Subcutaneous abdominal adipose tissue (tissue), 5 donors: Measurements from ENCODE around the gene RHBDD2.
"Not testable (repeated sequence)": the region's sequence is repeated elsewhere in the genome, so short reads cannot be mapped to it uniquely, and the experiment has no call there.

Experiments
- H3K27ac ChIP-seq: one replicate; pipeline ENCODE4 v1.7.0; 2013; ENCODE audit warnings: low read depth, mild to moderate bottlenecking, inconsistent platforms, low read length, moderate library complexity
- H3K27me3 ChIP-seq, 5 donors: one replicate each; pipeline ENCODE4 v1.7.0; 2013; ENCODE audit warnings: low read length in 5 of 5, inconsistent platforms in 1 of 5; ENCODE audit not compliant: control insufficient read depth in 5 of 5, insufficient read depth in 4 of 5
- H3K36me3 ChIP-seq, 5 donors: one replicate each; pipeline ENCODE4 v1.7.0; 2013; ENCODE audit warnings: low read length in 5 of 5; ENCODE audit not compliant: control insufficient read depth in 5 of 5, insufficient read depth in 5 of 5
- H3K4me1 ChIP-seq, 5 donors: one replicate each; pipeline ENCODE4 v1.7.0; 2013; ENCODE audit warnings: low read length in 5 of 5, mild to moderate bottlenecking in 3 of 5, moderate library complexity in 1 of 5; ENCODE audit not compliant: control insufficient read depth in 5 of 5, insufficient read depth in 5 of 5
- H3K4me3 ChIP-seq, 5 donors: one replicate each; pipeline ENCODE4 v1.7.0; 2013; ENCODE audit warnings: low read length in 5 of 5, low read depth in 1 of 5
- H3K9ac ChIP-seq, 5 donors: one replicate each; pipeline ENCODE4 v1.7.0; 2013; ENCODE audit warnings: low read length in 5 of 5, mild to moderate bottlenecking in 4 of 5, moderate library complexity in 3 of 5
- H3K9me3 ChIP-seq, 5 donors: one replicate each; pipeline ENCODE4 v1.7.0; 2013; ENCODE audit warnings: low read length in 5 of 5; ENCODE audit not compliant: control insufficient read depth in 5 of 5
- donor health status: healthy.
- donor health status: healthy.
- donor health status: healthy.
- donor health status: healthy.
- donor health status: healthy.

RHBDD2 gene

DNA sequence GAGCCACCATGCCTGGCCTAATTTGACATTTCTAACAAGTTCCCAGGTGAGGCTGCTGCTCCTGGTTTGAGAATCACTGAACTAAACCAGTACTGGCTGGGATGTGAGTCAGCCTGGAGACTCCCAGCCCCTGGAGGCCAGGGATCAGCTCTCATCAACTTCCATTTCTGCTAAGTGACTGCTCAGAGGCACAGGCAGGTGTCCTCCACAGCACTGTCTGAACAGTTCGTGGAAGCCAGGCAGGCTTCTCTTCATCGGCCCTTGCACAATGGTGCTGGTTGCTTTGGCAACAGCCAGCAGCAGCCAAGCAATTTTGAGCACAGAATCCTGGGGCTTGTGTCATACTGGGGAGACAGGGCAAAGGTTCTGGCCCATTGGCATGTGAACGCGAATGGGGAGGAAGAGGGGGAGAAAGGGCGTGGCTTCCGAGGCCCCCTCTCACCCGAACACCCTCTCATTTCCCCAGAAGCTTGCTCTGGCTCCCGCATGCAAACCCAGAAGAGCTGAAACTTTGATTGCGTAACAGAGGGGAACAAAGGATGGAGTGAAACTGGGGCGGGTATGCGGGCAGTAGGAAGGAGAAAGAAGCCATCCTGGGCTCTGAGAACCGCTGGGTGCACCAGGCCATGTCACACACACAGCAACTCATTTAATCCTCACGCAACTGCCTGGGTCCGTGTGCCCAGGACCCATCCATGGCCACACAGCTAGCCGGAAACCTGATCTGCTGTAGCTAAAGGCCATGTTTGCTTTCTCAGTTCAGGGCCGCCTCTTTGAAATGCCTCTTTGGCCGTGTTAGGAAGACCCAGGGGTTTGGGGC, 27.2 kb downstream of the RHBDD2 start:
- no peaks in the 10 kb centered on the region for H3K36me3 ChIP-seq
- peak overlapping the region in 3 of 5 donors; percentile 6 to 80 (median 43) for H3K9ac ChIP-seq
- no peaks in the 10 kb centered on the region for H3K9me3 ChIP-seq
- no peaks in the 10 kb centered on the region for H3K27me3 ChIP-seq
- H3K4me1 ChIP-seq, result peaks cover 0 to 29% (median 18%) of the 10 kb centered on the region in 5 donors
- peak overlapping the region; percentile 89 for H3K27ac ChIP-seq
- peak overlapping the region in 1 of 5 donors; percentile 3 for H3K4me3 ChIP-seq

DNA sequence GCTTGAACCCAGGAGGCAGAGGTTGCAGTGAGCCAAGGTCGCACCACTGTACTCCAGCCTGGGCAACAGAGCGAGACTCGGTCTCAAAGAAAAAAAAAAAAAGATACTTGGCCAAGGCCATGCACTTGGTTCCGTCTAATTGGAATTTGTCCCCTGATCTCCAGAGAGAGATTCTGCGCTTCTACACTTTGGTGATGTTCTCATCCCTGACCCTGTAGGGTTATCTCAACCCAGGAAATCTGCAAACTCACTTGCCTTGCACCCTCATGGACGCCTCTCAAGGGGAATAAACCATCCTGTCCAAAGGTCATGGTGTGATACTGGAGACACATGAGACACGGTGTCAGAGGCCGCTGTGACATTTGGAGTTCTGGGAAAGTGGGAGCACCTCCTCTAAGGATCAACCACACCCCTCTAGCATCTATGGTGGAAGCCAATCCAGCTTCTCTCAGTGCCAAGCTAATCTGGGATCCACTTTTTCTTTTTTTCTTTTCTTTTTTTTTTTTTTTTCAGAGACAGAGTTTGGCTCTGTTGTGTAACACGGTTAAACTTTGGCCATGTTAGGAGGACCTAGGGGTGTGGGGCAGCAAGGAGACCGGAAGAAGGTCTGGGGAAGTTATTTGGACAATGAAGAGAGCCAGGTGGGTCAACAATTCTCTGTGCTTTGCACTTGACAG, 28.3 kb downstream of the RHBDD2 start:
- H3K4me1 ChIP-seq, result peaks cover 0 to 29% (median 18%) of the 10 kb centered on the region in 5 donors
- H3K4me3 ChIP-seq, result no peak overlapping the region
- H3K9me3 ChIP-seq, result no peaks in the 10 kb centered on the region
- H3K27ac ChIP-seq, result peak overlapping the region; percentile 89
- peak overlapping the region in 2 of 5 donors; percentile 19 to 80 for H3K9ac ChIP-seq
- no peaks in the 10 kb centered on the region for H3K36me3 ChIP-seq
- H3K27me3 ChIP-seq, result no peaks in the 10 kb centered on the region

DNA sequence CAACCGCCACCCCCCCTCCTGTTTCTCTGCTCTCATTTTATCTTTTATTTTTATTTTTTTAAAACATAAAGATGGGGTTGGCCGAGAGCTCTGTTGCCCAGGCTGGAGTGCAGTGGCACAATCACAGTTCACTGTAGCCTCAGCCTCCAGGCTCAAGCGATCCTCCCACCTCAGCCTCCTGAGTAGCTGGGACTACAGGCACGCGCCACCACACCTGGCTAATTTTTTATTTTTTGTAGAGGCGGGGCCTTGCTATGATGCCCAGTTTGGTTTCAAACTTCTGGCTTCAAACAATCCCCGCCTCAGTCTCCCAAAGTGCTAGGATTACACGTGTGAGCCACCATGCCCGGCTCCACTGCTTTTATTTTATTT, 28.8 kb downstream of the RHBDD2 start:
- peaks cover 0 to 32% (median 18%) of the 10 kb centered on the region in 5 donors for H3K4me1 ChIP-seq

DNA sequence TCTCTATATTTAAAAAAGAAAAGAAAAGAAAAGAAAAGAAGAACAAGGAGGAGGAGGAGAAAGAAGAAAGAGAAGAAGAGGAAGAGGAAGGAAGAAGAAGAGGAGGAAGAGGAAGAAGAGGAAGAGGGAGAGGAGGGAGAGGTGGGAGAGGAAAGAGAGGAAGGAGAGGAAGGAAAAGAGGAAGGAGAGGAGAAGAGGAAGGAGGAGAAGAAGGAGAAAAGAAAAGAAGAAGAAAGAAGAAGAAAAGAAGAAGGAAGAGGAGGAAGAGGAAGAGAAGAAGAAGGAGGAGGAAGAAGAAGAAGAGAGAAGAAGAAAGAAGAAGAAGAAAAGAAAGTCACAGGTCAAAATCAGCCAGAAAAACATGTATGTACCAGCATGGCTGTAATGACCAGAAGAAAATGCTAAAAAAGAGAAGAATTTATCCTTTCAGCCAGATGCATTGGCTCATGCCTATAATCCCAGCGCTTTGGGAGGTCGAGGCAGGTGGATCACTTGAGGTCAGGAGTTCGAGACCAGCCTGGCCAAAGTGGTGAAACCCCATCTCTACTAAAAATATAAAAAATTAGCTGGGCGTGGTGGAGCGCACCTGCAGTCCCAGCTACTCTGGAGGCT, 30.8 kb downstream of the RHBDD2 start:
- H3K9ac ChIP-seq, result no peak overlapping the region
- no peaks in the 10 kb centered on the region for H3K9me3 ChIP-seq
- no peaks in the 10 kb centered on the region for H3K27me3 ChIP-seq
- H3K4me3 ChIP-seq, result no peak overlapping the region
- no peaks in the 10 kb centered on the region for H3K36me3 ChIP-seq
- H3K4me1 ChIP-seq, result peaks cover 0 to 39% (median 28%) of the 10 kb centered on the region in 5 donors
- H3K27ac ChIP-seq, result no peak overlapping the region

More for the DNA sequence above, 28.8 kb downstream of the RHBDD2 start:
- H3K4me3 ChIP-seq, H3K27me3 ChIP-seq, H3K9me3 ChIP-seq, H3K36me3 ChIP-seq: not testable (repeated sequence)
- peak overlapping the region; percentile 89 for H3K27ac ChIP-seq
- H3K9ac ChIP-seq, result peak overlapping the region in 1 of 5 donors; percentile 73

DNA sequence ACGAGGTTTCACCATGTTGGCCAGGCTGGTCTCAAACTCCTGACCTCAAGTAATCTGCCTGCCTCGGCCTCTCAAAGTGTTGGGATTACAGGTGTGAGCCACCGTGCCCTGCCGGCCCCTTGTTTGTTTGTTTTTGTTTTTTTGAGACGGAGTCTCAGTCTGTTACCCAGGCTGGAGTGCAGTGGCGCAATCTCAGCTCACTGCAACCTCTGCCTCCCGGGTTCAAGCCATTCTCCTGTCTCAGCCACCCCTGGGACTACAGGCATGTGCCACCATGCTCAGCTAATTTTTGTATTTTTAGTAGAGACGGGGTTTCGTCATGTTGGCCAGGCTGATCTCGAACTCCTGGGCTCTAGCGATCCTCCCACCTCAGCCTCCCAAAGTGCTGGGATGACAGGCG, 32.4 kb downstream of the RHBDD2 start:
- not testable (repeated sequence) for H3K27ac ChIP-seq, H3K4me3 ChIP-seq, H3K36me3 ChIP-seq, H3K27me3 ChIP-seq, H3K9me3 ChIP-seq, H3K9ac ChIP-seq
- H3K4me1 ChIP-seq, result peaks cover under 1 to 38% (median 37%) of the 10 kb centered on the region in 5 donors

DNA sequence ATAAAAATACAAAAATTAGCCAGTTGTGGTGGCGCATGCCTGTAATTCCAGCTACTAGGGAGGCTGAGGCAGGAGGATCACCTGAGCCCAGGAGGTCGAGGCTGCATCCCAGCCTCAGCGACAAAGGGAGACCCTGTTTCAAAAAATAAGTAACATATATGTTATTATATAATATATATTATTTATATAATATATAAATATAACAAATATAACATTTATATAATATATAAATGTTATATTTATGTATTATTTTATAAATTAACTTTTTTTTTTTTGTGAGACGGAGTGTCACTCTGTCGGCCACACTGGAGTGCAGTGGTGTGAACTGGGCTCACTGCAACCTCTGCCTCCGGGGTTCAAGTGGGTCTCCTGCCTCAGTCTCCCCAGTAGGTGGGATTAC, 34.6 kb downstream of the RHBDD2 start:
- Histone ChIP-seq H3K27ac (no peak overlapping the region), H3K9ac (no peak overlapping the region), H3K9me3 (no peaks in the 10 kb centered on the region), H3K4me3 (no peak overlapping the region), H3K4me1 (peaks cover 1 to 42% (median 38%) of the 10 kb centered on the region in 5 donors), H3K36me3 (peaks cover 0 to 3% (median 0%) of the 10 kb centered on the region in 5 donors), H3K27me3 (no peaks in the 10 kb centered on the region)

DNA sequence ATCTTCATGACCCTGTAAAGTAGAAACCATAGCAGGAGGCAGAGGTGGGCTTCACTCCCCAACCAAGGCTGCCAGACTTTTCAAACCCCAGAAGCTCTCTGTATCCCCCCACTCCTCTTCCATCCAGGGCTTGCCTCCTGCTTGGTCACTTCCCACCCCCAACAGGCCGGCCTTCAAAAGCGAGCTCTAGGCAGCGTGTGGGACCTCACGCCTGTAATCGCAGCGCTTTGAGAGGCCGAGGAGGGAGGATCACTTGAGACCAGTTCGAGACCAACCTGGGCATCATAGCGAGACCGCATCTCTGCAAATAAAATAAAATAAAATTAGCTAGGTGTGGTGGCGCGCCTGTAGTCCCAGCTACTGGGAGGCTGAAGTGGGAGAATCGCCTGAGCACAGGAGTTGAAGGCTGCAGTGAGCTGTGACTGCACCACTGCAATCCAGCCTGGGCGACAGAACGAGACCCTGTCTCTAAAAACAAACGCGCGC, 35.4 kb downstream of the RHBDD2 start:
- H3K27me3 ChIP-seq, result no peaks in the 10 kb centered on the region
- H3K4me3 ChIP-seq, result peak overlapping the region; percentile 82 to 97 (median 86)
- H3K9ac ChIP-seq, result peak overlapping the region; percentile 66 to 98 (median 91)
- no peaks in the 10 kb centered on the region for H3K9me3 ChIP-seq
- peaks cover 1 to 50% (median 45%) of the 10 kb centered on the region in 5 donors for H3K4me1 ChIP-seq
- peak overlapping the region; percentile 89 for H3K27ac ChIP-seq
- peaks cover 0 to 4% (median 0%) of the 10 kb centered on the region in 5 donors for H3K36me3 ChIP-seq

DNA sequence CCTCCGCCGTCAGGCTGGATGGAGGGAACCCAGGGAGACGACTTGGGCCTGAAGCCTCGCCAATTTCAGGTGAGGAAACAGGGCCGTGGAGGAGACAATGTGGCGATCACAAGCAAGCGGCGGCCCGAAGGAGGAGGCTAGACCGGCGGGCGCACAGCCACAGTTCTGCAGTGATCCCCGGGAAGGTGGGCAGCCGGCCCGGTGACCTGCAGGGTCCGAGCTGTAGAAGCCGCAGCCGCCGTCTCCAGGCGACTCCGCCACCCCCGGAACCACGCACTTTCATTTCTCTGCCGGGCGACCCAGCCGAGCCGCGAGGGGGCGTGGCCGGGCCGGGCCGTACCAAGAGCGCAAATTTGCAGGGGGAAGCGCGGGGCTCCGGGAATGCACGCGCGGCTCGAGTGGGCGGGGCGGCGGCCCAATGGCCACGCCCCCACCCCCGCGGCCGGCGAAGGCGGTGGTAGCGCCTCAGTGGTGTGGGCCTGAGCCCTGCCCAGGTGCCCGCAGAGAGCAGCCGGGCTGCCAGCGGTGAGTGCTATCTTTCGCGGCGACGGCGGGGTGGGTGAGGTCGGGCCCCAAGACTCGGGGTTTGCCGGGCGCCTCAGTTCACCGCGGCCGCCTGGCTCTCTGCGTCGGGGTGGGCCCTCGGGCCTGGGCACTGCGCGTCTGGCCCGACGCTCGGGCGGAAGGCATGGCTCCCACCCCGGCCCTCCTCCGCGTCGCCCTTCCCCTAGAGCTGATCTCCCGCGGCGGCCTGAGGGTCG, 36.0 kb downstream of the RHBDD2 start, which contains the start of gene POR:
Gene POR, plus strand, starts transcription at position 501 of the 761 bp plus-strand sequence. CDS start 38,847 bp downstream, outside the sequence.
- peaks cover 0 to 4% (median 0%) of the 10 kb centered on the region in 5 donors for H3K36me3 ChIP-seq
- H3K4me3 ChIP-seq, result peak within 1 kb of the TSS; percentile 82 to 98 (median 91)
- H3K9ac ChIP-seq, result peak within 1 kb of the TSS; percentile 66 to 98 (median 97)
- no peaks in the 10 kb centered on the region for H3K9me3 ChIP-seq
- H3K27me3 ChIP-seq, result no peaks in the 10 kb centered on the region
- peak within 1 kb of the TSS; percentile 89 for H3K27ac ChIP-seq
- H3K4me1 ChIP-seq, result peaks cover 1 to 56% (median 52%) of the 10 kb centered on the region in 5 donors

DNA sequence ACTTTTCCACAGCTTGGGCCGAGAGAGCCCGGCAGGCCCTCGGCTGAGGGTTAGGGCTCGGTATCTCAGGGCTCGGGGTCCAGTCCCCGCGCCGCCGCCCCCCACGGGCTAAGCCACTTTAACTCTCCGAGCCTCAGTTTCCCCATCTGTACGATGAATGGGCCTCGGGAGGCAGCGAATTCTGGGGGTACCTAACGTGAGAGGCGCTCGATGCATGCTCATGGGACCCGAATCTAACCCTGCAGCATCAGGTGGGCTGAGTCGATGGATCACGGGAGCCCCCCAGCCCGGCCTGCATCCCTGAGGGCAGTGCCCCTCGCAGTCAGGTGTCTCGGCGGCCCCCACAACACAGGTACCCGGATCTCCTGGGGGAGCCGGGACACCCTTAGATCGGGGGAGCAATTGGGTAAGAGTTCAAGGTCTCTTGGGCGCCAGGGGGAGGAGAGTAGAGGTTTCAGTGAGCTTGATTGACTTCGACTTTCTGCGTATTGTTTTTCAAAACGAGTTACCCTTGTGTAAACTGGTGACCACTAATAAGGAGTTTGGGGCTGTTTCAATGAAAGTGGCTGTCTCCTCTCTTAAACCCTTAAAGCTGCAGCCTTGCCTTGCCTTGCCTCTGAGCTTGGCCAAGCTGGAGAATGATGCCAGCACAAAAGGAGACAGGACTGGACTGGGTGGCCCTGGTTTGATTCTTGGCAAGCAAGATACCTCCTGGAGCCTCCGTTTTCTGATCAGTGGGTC, 36.8 kb downstream of the RHBDD2 start:
- H3K4me3 ChIP-seq, result peak overlapping the region; percentile 82 to 98 (median 87)
- H3K27ac ChIP-seq, result peak overlapping the region; percentile 89
- H3K27me3 ChIP-seq, result no peaks in the 10 kb centered on the region
- peak overlapping the region; percentile 64 to 98 (median 97) for H3K9ac ChIP-seq
- peaks cover 3 to 62% (median 58%) of the 10 kb centered on the region in 5 donors for H3K4me1 ChIP-seq
- peaks cover 0 to 4% (median 0%) of the 10 kb centered on the region in 5 donors for H3K36me3 ChIP-seq
- no peaks in the 10 kb centered on the region for H3K9me3 ChIP-seq
